ENCODE measurements around the gene TMEM212. TPM values are rescaled to one million over a fixed set of nuclear protein-coding genes. Genes with fewer than 3 reads are reported as not detected.

TMEM212 gene
- total RNA-seq, 1 donor from 2014 or later = not detected

DNA sequence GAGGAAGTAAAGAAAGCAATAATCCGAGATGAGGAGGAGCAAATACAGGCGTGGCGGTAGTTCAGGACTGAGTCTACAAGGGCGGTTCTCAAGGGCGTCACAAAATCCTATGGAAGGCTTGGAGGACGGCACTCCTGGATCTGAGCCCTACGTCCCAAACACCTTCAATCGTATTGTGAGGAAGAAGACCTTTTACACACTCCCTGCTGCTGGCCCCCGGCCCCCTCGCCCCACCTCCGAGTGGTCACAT lies 33.6 kb upstream of the TMEM212 start:
- H3K4me1 ChIP-seq = peaks cover 4% of the 10 kb centered on the region
- H3K27ac ChIP-seq = no peak overlapping the region
- no peak overlapping the region for H3K9ac ChIP-seq
- H3K4me1 Mint-ChIP-seq = peaks cover 34% of the 10 kb centered on the region
- no peaks in the 10 kb centered on the region for H3K36me3 ChIP-seq
- TF ChIP-seq EZH2phosphoT487 (IDR thresholded peaks at IDR 0.05) (no peak), EZH2 (IDR thresholded peaks at IDR 0.05) (no peak)
- TF ChIP-seq, protein P1, sequence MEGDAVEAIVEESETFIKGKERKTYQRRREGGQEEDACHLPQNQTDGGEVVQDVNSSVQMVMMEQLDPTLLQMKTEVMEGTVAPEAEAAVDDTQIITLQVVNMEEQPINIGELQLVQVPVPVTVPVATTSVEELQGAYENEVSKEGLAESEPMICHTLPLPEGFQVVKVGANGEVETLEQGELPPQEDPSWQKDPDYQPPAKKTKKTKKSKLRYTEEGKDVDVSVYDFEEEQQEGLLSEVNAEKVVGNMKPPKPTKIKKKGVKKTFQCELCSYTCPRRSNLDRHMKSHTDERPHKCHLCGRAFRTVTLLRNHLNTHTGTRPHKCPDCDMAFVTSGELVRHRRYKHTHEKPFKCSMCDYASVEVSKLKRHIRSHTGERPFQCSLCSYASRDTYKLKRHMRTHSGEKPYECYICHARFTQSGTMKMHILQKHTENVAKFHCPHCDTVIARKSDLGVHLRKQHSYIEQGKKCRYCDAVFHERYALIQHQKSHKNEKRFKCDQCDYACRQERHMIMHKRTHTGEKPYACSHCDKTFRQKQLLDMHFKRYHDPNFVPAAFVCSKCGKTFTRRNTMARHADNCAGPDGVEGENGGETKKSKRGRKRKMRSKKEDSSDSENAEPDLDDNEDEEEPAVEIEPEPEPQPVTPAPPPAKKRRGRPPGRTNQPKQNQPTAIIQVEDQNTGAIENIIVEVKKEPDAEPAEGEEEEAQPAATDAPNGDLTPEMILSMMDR (IDR thresholded peaks at IDR 0.05) = no peak
- peaks cover 25% of the 10 kb centered on the region for H3K27me3 Mint-ChIP-seq (ENCODE audit: insufficient read depth, low read depth)
- DNase-seq (ENCODE audit: low spot score) = no peak
- peak overlapping the region; percentile 84 for H3K4me3 Mint-ChIP-seq
- H3F3A ChIP-seq (ENCODE audit: low read depth) = no peaks in the 10 kb centered on the region
- peak overlapping the region; percentile 63 for H3K4me3 ChIP-seq
- peaks cover 49% of the 10 kb centered on the region for H3K27me3 ChIP-seq
- H3K27ac Mint-ChIP-seq = peak overlapping the region; percentile 17
- H3K9me3 Mint-ChIP-seq = peaks cover 4% of the 10 kb centered on the region
- no peaks in the 10 kb centered on the region for H3K79me2 ChIP-seq (ENCODE audit: low read depth)
- H2AFZ ChIP-seq (replicated peaks) = peak overlapping the region; percentile 94
- no peaks in the 10 kb centered on the region for H3K9me3 ChIP-seq (ENCODE audit: low read depth)
- H3K4me2 ChIP-seq = peak overlapping the region; percentile 90
- no peaks in the 10 kb centered on the region for H4K20me1 ChIP-seq (ENCODE audit: low read depth)
- no peaks in the 10 kb centered on the region for H3K36me3 Mint-ChIP-seq

DNA sequence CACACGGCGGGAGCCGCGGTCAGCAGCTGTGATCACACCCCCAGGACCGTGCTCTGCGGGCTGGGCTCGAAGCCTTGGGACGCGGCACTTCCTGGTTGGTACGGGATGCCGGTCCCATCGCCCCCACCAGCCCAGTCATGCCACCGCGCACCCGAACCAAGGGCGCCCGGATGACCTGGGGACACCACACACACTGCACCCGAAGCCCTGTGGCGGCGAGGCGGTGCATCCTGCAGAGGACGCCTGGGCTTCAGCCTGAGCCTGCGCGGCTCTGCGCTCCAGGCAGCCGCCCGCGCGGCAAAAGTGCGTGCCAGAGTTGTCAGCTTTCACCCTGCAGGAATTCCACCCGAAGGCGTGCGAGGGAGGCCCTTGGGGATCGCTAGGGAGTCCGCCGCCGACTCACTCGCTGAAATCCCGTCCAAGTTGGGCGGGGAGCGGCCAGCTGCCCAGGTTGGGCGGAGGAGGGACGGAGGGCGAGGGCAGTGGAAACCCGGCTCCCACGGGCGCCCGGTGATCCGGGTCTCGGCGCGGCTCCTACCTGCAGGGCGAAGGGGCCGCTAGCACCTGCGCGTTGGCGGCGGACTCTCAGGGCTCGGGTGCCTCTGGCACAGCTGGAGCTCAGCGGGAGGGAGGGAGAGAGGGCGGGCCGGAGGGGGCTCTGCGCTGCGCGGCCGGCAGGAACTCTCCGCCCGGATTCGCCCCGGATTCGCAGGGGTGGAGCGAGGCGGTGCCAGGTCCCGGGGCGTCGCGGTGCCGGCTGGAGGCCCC lies 33.1 kb upstream of the TMEM212 start, which contains the start of gene PLD1:
Gene PLD1, minus strand, starts transcription at position 623 of the 768 bp plus-strand sequence. CDS start 72,432 bp downstream, outside the sequence.
- H3K27me3 ChIP-seq = peaks cover 49% of the 10 kb centered on the region
- H3K36me3 ChIP-seq = no peaks in the 10 kb centered on the region
- peak; percentile 73 for DNase-seq (ENCODE audit: low spot score)
- Mint-ChIP-seq H3K4me1 (peaks cover 34% of the 10 kb centered on the region), H3K27ac (peak within 1 kb of the TSS; percentile 17), H3K36me3 (no peaks in the 10 kb centered on the region), H3K9me3 (peaks cover 4% of the 10 kb centered on the region), H3K27me3 (ENCODE audit: insufficient read depth, low read depth) (peaks cover 26% of the 10 kb centered on the region), H3K4me3 (peak within 1 kb of the TSS; percentile 87)
- peaks cover 4% of the 10 kb centered on the region for H3K4me1 ChIP-seq
- peak within 1 kb of the TSS; percentile 90 for H3K4me2 ChIP-seq
- no peaks in the 10 kb centered on the region for H3F3A ChIP-seq (ENCODE audit: low read depth)
- peak within 1 kb of the TSS; percentile 94 for H2AFZ ChIP-seq (replicated peaks)
- H3K79me2 ChIP-seq (ENCODE audit: low read depth) = no peaks in the 10 kb centered on the region
- peak; percentile 30 for TF ChIP-seq EZH2 (IDR thresholded peaks at IDR 0.05)
- TF ChIP-seq EZH2phosphoT487 (IDR thresholded peaks at IDR 0.05) = peak; percentile 31
- TF ChIP-seq, protein P1 (IDR thresholded peaks at IDR 0.05) = no peak
- H3K27ac ChIP-seq = no peak within 1 kb of the TSS
- H3K9me3 ChIP-seq (ENCODE audit: low read depth) = no peaks in the 10 kb centered on the region
- H3K9ac ChIP-seq = no peak within 1 kb of the TSS
- peak within 1 kb of the TSS; percentile 63 for H3K4me3 ChIP-seq
- H4K20me1 ChIP-seq (ENCODE audit: low read depth) = no peaks in the 10 kb centered on the region

DNA sequence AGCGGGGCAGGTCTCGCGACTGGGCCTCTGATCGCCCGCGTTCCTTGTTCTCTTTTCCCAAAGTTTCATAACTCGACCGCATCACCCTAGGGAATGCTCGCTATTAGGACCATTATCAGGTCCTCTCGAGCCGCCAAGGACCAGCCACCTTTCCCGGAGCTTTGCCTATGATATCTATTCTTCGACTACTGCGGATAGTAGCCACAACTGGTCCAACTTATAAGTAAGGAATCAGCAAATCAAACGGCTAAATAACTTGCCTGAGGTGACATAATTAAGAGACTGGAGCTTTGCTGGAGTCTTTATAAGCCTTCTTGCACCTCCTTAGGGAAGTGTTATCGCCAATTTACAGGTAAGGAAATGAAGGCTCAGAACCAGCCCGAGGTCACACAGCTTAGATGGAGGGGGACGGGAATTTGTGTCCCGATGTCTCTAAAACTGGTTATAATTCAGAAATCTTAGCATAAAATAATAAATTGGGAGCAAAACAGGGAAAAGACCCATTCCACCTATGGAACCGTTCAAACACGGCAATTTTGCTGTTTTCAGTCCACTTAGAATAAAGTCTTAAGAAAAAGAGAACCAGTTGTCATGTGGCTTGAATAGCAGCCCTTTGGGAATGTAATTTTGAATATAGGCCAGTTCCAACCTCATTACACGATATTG lies 32.4 kb upstream of the TMEM212 start:
- Histone ChIP-seq H3K9ac (no peak overlapping the region), H3K9me3 (ENCODE audit: low read depth) (no peaks in the 10 kb centered on the region), H3K36me3 (no peaks in the 10 kb centered on the region), H3K27ac (no peak overlapping the region), H3K4me2 (peak overlapping the region; percentile 90), H3K79me2 (ENCODE audit: low read depth) (no peaks in the 10 kb centered on the region), H3K4me1 (peaks cover 4% of the 10 kb centered on the region), H4K20me1 (ENCODE audit: low read depth) (no peaks in the 10 kb centered on the region), H3K27me3 (peaks cover 49% of the 10 kb centered on the region), H3K4me3 (peak overlapping the region; percentile 63), H2AFZ (replicated peaks) (peak overlapping the region; percentile 94), H3F3A (ENCODE audit: low read depth) (no peaks in the 10 kb centered on the region)
- peaks cover 6% of the 10 kb centered on the region for H3K9me3 Mint-ChIP-seq
- peaks cover 34% of the 10 kb centered on the region for H3K4me1 Mint-ChIP-seq
- peaks cover 26% of the 10 kb centered on the region for H3K27me3 Mint-ChIP-seq (ENCODE audit: insufficient read depth, low read depth)
- TF ChIP-seq, protein P1 (IDR thresholded peaks at IDR 0.05) = no peak
- TF ChIP-seq EZH2 (IDR thresholded peaks at IDR 0.05) (no peak), EZH2phosphoT487 (IDR thresholded peaks at IDR 0.05) (no peak)
- H3K36me3 Mint-ChIP-seq = no peaks in the 10 kb centered on the region
- no peak overlapping the region for H3K27ac Mint-ChIP-seq
- DNase-seq (ENCODE audit: low spot score) = no peak
- peak overlapping the region; percentile 87 for H3K4me3 Mint-ChIP-seq

Measured in neural progenitor cell (in vitro differentiated cells).